SH-SY5Y (cell line): ENCODE measurements around the gene KIF26B.

ENCODE experiments used
- GATA2 ChIP-seq: IDR thresholded peaks from 2 replicates; pipeline ENCODE4 v1.6.1; 2011; ENCODE audit warnings: mild to moderate bottlenecking, low read depth, low read length
- GATA3 ChIP-seq: IDR thresholded peaks from 2 replicates; pipeline ENCODE4 v1.6.1; 2011; ENCODE audit warnings: low read depth, mild to moderate bottlenecking, low read length, moderate library complexity

DNA sequence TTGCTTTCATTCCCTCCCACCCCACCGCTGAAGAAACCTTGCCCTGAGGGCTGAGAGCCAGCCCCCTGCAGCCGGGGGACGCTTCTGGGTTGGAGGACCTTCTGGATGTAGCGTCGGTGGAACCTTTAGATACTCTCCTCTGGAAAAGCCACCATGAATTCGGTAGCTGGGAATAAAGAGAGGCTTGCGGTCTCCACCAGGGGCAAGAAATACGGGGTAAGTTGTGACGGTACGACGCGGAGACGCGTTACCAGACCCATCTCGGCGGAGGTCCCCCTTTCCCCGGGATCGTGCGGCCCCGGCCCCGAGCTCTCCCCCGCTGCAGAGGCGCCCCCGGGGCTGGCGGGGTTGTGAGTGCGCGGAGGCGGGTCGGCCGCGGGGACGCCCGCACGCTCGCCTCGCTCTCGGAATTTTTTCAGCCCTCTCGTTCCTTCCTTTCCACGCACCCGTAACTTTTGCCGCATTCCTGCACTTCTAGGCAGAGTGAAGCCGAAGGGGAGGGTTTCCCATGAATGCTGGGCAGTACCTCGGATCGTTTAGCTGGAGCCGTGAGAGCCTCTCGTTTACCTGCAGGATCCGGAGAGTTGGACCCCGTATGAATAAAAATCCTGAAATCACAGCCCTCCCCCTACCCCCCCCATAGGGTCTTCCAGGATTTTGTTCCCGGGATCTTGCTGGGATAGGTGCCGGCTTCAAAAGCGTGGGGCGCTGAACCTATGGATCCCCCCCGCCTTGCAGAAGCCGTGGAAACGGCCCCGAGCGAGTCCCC lies 671 bp downstream of the KIF26B start:
- TF ChIP-seq GATA2 (no peak), GATA3 (no peak)
